ENCODE results near the gene BBS9. TPM values are rescaled to one million over a fixed set of nuclear protein-coding genes. Genes with fewer than 3 reads are reported as not detected.

BBS9 gene
- total RNA-seq, 1 donor from 2014 or later: 43.8 TPM

GRCh38 chr7:33114976-33115375 lies 14.4 kb upstream of the BBS9 start:
- DNase-seq (ENCODE audit: low spot score) (no peak), ATAC-seq (no peak)
- intact Hi-C loops (cut with DNase I): no loop called here

DNA sequence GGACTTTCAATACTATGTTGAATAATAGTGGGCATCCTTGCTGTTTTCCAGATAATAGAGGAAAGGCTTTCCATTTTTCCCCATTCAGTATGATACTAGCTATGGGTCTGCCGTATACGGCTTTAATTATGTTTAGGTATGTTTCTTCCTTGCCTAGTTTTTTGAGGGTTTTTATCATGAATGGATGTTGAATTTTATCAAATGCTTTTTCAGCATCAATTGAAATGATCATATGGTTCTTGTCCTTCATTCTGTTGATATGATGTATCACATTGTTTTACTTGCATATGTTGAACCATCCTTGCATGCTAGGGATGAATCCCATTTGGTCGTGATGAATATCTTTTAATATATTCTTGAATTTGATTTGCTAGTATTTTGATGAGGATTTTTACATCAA lies 11.0 kb upstream of the BBS9 start:
- ATAC-seq (no peak), DNase-seq (ENCODE audit: low spot score) (no peak)
- intact Hi-C loops (cut with DNase I): no loop called here

DNA sequence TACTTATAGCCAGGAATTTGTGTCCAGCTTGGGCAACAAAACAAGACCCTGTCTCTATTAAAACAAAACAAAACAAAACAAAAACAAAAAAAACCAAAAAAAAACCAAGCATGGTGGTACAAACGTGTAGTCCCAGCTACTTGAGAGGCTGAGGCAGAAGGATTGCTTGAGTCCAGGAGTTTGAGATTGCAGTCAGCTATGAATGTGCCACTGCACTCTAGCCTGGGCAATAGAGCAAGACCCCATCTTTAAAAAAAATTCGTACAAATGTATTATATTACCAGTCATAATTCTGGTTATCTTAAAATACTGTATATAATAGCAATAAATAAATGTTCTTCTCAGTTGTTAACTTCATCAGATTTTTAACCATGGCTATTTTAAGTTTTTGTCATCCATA lies 2.3 kb upstream of the BBS9 start:
- intact Hi-C loops (cut with DNase I): no loop called here
- DNase-seq (ENCODE audit: low spot score) (no peak), ATAC-seq (no peak)

GRCh38 chr7:33128631-33128989 lies 754 bp upstream of the BBS9 start:
- intact Hi-C loops (cut with DNase I): no loop called here
- no peak for ATAC-seq
- no peak for DNase-seq (ENCODE audit: low spot score)

GRCh38 chr7:33129806-33130153 lies 416 bp downstream of the BBS9 start:
- peak; percentile 23 for ATAC-seq

GRCh38 chr7:33130184-33130583 lies 820 bp downstream of the BBS9 start:
- intact Hi-C loops (cut with DNase I): no loop called here
- no peak for ATAC-seq
- no peak for DNase-seq (ENCODE audit: low spot score)

More at GRCh38 chr7:33129806-33130153, 416 bp downstream of the BBS9 start:
- DNase-seq (ENCODE audit: low spot score): no peak
- intact Hi-C loops (cut with DNase I): no loop called here

DNA sequence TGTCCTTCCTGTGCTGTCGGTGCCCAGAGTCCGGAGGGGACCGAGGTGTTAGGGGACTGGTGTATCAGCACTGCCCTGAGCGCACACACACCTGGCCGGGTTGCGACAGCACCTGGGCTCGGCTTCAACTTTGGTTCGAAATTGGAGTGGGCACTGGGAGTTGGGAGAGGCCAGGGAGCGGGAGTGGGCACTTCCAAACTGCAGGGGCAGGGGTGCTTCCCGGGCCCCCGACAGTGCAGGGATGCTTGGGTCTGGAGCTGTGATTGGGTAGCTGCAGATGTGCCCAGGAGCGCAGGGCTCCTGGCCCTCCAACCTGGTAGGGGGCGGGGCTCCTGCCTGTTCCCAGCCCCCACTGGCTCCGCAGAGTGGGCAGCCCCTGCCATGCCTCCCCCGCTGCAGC lies 7.7 kb downstream of the BBS9 start:
- ATAC-seq: no peak
- intact Hi-C loops (cut with DNase I): no loop called here
- no peak for DNase-seq (ENCODE audit: low spot score)

GRCh38 chr7:33142585-33142984 lies 13.2 kb downstream of the BBS9 start:
- no peak for ATAC-seq
- no peak for DNase-seq (ENCODE audit: low spot score)
- intact Hi-C loops (cut with DNase I): no loop called here

- intact Hi-C loops (cut with DNase I): no loop called here
- peak; percentile 80 for ATAC-seq
- no peak for DNase-seq (ENCODE audit: low spot score)
Measured at GRCh38 chr7:33143996-33144718, 14.8 kb downstream of the BBS9 start.

GRCh38 chr7:33145156-33145555 lies 15.8 kb downstream of the BBS9 start:
- DNase-seq (ENCODE audit: low spot score) (no peak), ATAC-seq (no peak)
- intact Hi-C loops (cut with DNase I): no loop called here

DNA sequence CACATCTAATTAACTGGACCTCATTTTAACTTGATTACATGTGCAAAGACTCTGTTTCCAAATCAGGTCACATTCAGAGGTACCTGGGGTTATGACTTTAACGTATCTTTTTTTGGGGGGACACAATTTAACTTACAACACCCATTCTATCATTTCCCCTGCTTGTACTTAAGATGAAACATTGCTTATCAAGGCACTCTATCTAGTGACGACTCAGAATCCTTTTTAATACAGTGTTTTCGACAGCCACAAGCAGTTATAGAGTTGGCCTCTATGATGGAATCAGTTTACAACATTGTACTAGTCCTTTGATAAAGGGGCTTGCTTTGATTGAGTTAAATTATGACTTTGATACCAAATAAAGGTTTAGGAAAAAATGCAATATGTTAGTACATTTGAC lies 22.7 kb downstream of the BBS9 start:
- intact Hi-C loops (cut with DNase I): no loop called here
- no peak for ATAC-seq
- DNase-seq (ENCODE audit: low spot score): no peak

- intact Hi-C loops (cut with DNase I): no loop called here
- no peak for DNase-seq (ENCODE audit: low spot score)
- no peak for ATAC-seq
Measured at GRCh38 chr7:33155811-33156210, 26.4 kb downstream of the BBS9 start.

GRCh38 chr7:33156441-33156840 lies 27.1 kb downstream of the BBS9 start:
- DNase-seq (ENCODE audit: low spot score) (no peak), ATAC-seq (no peak)
- intact Hi-C loops (cut with DNase I): no loop called here

DNA sequence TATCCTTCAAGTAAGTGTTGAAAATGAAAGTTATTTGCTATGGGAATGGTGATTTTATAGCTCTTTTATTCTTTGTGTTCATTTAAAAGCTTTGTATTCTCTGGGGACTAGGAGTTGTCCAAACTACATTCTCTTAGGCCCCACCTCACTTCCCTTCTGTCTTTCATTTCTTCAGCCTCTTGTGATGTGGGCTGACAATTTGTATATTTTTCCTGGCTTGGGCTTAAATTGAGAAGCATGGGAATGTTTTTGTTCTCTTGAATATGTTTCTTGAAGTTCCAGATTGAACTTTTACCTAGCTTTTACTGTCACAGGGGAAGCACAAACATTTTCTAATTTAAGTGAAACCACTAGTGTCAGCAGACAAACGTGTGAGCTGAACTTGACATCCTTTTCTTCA lies 27.9 kb downstream of the BBS9 start:
- DNase-seq (ENCODE audit: low spot score) (no peak), ATAC-seq (peak; percentile 67)
- intact Hi-C loops (cut with DNase I): no loop called here

DNA sequence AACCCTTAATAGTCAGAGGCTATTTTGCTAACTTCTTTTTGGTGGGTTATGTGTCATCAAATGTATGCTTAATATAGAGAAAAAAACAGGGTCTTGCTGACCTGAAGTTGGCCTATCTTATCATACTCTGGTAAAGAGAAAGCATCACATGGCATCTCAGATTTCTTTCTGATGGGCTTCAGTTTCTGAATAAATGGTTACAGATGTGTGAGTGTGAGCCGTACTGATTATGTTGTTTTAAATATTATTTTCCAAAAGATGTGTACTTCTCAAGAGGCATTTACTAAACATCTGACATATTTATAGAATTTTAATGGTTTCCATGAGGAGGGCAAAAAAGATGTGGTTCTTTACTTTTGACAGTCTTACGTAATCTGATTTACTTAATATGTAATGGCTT lies 28.4 kb downstream of the BBS9 start:
- ATAC-seq: peak; percentile 41
- DNase-seq (ENCODE audit: low spot score): no peak
- intact Hi-C loops (cut with DNase I): no loop called here

DNA sequence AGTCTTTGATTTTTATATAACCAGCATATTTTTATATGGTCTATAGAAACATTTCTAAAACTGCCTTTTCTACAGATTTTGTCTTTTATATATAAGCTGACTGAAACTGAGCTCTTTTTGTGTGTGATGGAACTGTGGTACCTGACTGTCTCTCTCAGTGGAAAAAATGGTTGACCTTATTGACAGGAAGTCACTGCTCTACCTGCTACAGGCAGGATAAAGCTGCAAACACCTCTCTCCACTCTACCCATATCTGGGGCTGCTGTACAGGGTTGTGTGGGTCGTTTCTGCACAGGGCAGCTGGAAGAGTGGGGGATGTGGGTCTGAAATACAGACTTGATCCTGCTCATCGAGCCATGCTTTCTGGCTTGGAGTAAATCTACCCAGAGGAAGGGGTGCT lies 48.5 kb downstream of the BBS9 start:
- ATAC-seq (no peak), DNase-seq (ENCODE audit: low spot score) (no peak)
- intact Hi-C loops (cut with DNase I): no loop called here

- intact Hi-C loops (cut with DNase I): no loop called here
- no peak for DNase-seq (ENCODE audit: low spot score)
Measured at GRCh38 chr7:33179519-33179918, 50.2 kb downstream of the BBS9 start.

GRCh38 chr7:33183504-33183903 lies 54.1 kb downstream of the BBS9 start:
- intact Hi-C loops (cut with DNase I): no loop called here
- DNase-seq (ENCODE audit: low spot score): no peak
- no peak for ATAC-seq

More at GRCh38 chr7:33179519-33179918, 50.2 kb downstream of the BBS9 start:
- ATAC-seq: no peak

- intact Hi-C loops (cut with DNase I): no loop called here
- DNase-seq (ENCODE audit: low spot score) (no peak), ATAC-seq (no peak)
Measured at GRCh38 chr7:33184828-33185227, 55.5 kb downstream of the BBS9 start.

- DNase-seq (ENCODE audit: low spot score) (no peak), ATAC-seq (no peak)
- intact Hi-C loops (cut with DNase I): no loop called here
Measured at GRCh38 chr7:33185786-33186185, 56.4 kb downstream of the BBS9 start.

GRCh38 chr7:33186192-33186591 lies 56.8 kb downstream of the BBS9 start:
- no peak for ATAC-seq
- intact Hi-C loops (cut with DNase I): no loop called here
- DNase-seq (ENCODE audit: low spot score): no peak
